NCI-H524 (cell line): ENCODE data around the gene ARHGEF6.
"Not testable (repeated sequence)": the region's sequence is repeated elsewhere in the genome, so short reads cannot be mapped to it uniquely, and the experiment has no call there.

Source experiments
- DNase-seq, 2 experiments: peaks; one replicate each; lab custom pipeline; 2025; lab: John Stamatoyannopoulos, UW

ARHGEF6 gene

DNA sequence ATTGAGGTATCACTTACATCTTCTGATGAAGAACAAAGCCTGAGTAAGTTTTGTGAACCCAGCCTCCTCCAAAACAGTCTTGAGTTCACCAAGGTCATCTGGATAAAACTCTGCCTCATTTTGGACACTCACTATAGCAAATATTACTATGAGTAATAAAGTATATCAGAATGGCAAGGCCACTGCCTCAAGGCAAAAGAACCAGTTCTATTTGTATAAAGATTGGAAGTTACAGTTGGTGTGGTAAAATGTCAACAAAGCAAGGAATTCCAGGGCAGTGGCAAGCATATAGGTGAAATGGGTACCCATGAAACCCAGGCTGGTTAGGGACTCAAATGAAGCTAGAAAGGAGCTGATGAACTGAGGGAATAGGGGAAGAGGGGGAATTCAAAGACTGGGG is 2.4 kb upstream of the ARHGEF6 start:
- no peak for DNase-seq

DNA sequence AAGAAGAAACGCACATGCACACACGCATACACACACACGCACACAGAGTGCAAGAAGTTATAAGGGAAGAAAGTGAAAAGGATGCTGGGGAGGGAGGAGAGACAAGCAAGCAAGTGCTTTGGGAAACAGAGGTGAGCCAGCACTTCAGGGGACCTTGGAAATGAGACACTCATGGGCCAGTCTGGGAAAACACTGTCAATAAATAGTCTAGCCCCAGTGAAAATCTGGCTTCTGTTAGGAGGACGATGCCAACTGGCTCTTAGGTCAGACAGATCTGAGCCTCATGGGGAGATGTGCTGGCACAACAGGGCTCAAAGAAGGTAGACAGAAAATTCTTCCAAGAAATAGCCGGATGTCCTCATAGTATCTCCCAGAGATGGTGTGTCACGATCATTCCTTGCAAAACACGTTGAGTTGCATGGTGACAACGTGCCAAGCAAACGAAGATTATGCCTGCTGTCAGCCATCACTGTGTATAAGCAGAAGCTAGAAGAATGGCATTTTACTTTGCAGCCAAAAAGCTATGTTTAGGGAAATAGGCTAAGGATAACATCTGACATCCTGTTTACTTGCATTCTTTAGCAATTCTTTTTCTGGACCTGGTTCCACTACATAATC is 557 bp upstream of the ARHGEF6 start:
- peak in 1 of 2 experiments; percentile 29 for DNase-seq

DNA sequence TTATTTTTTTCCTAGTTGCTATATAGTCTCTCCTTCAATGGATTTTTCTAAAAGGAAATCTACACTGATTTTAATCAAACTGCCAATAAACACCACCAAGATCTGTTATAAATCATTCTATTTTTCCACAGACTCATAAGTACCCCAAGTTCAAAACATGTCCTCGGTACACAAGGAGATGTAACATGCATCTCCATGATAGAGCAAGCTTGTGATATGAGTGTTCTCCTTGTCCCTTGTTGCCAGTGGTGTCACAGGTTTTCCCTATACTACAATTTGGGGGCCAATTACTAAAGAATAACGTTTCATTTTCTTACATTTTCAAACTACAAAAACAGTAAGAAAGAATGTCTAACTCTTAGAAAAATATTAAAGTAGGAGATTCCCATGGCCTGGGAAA is 491 bp downstream of the ARHGEF6 start:
- DNase-seq = no peak

DNA sequence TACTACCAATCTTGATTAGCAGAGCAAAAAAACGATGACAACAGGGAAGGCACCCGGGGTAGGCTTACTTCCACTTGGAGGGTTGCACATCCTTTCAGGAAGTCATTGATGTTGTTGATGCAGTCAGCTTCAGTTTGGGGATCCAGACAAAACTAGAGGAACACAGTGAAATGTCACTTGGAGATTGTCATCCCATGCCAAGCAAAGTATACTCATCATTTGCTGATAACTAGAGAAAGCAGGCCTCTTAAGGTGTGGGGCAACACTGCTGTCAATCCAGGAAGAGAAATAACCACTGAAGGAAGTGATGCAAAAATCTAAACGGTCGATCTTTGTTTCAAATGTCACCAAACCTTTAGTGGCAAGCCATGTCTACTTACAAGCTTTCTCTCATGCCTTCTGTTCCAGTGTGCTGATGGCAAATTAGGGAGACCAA is 1.4 kb downstream of the ARHGEF6 start:
- DNase-seq = no peak

DNA sequence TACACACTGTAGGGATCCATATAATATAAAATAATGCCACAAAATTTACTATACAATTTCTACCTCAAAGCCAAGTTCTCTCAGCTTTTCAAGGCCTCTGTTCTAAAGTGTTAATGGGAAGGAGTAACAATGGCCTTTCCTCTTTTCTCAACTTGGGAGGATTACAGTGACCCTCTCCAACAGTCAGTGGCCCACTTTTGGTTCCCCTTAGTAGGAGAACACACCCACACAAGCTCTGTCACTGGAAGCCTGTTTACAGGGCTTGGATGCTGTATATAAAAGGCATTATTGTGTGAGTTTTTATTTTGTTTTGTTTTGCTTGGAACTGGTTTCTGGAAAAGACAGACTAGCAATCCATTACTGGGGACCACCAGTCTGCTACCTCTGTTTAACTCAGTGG is 1.8 kb downstream of the ARHGEF6 start:
- no peak for DNase-seq

DNA sequence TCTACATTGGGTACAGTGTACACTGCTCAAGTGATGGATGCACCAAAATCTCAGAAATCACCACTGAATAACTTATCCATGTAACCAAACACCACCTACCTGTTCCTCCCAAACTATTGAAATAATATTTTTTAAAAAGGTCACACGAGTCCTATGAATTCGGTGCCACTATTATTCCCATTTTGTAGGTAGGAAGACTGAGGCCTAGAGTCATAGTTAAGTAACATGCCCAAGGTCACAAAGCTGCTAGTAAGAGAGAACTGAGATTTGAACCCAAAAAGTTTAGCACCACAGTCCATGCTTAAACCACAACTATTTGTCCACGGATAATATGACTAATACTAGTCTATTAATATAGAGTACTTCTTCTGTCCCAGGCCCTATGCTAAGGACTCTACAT is 2.7 kb downstream of the ARHGEF6 start:
- no peak for DNase-seq

DNA sequence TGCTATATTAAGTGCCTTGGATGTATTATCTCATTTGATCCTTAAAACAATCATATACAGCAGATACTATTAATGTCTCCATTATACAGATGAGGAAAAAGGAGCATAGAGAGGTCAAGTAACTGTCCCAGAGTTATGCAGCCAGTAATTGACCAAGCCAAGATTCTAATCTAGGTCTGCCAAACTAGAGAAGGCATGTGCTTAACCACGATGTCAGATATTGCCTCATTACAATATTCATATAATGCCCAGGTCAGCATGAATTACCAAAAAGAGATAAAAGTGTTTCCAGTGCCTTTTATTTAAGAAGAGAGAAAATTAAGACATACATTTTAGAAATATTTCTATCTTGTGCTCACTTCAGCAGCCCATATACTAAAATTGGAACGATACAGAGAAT is 7.1 kb downstream of the ARHGEF6 start:
- DNase-seq = no peak

DNA sequence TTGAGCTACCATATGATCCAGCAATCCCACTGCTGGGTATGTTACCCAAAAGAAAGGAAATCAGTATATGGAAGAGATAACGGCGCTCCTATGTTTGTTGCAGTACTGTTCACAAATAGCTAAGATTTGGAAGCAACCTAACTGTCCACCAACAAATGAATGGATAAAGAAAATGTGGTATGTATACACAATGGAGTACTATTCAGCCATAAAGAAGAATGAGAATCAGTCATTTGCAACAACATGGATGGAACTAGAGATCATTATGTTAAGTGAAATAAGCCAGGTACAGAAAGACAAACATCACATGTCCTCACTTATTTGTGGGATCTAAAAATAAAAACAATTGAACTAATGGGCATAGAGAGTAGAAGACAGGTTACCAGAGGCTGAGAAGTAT is 8.9 kb downstream of the ARHGEF6 start:
- DNase-seq = not testable (repeated sequence)

DNA sequence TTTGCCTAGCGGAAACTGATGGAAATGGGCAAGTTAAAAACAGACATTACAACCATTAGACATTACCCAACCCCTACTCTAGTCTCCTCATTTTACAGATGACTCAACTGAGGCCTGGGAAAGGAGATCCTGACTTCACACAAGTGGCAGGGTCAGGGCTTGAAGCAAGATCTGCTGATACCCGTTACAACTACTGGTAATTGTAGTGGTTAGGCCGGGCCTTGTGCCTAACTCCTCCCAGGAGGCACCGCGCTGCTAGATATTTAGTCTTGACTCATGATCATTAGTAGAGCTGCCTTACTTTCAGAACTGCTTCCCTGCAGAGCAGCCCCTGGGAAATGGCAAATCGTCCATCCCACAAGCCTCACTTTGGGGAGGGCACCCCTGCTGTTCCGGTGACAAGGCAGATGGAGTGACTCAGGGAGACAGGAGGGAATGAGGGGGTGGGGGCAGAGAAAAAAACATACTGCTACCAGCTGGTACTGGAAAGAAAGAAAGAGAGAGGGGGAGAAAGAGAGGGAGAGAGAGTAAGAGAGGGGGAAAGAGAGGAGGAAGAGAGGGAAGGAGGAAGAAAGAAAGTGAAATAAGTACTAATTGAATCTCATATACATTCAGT is 12.2 kb downstream of the ARHGEF6 start:
- peak; percentile 90 to 93 for DNase-seq

DNA sequence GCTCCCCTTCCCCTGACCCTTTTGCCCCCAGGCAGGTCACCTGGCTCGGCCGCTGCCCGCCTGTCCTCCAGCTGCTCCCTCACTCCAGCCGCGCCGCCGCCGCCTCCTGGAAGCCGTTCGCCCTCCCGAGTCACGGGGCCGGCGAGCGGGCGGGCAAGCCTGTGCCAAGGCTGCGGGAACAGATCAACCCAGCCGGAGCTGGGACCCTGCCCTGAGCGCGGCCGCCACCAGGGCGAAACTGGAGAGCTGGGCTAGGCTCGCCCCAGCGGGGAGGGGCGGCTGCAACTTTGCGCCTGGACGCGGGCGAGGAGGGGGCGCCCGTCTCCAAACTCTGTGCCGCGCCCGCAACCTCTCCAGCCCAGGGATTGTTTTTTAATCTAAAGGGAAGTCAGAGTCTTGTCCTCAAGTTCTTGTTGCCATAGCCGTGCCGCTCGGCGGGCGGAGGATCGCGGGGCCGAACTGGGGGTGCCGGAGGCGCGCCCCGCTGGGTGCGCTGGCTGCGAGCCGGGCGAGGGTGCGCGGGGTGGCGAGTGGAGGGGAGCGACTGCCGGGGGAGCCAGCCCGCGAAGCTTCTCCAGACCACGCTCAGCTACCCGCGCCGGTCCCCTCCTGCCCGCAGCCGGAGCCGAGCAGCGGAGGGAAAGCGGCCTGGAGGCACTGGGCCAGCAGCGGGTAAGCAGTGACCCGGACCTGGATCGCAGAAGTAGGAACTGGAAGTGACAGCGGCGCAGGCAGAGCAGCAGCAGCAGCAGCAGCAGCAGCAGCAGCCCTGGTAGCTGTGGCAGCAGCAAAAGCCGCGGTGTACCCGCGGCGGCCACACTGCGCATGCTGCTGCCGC is 13.4 kb downstream of the ARHGEF6 start:
- peak; percentile 60 to 75 for DNase-seq

DNA sequence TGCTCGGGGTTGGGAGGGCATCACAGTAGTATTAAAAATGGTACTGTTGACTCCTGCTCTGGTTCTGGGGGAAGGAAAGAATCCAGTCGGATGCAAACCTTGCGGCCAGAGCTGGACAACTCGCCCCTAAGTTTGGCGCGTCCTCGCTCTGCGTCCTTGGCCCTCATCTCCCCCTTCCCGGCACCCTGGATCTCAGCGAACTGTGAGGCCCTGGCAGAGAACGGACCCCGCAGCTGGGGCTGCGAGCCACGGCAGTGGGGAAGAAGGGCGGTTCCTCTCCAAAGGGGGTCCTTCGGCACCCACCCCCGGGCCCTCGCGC is 14.0 kb downstream of the ARHGEF6 start:
- no peak for DNase-seq

DNA sequence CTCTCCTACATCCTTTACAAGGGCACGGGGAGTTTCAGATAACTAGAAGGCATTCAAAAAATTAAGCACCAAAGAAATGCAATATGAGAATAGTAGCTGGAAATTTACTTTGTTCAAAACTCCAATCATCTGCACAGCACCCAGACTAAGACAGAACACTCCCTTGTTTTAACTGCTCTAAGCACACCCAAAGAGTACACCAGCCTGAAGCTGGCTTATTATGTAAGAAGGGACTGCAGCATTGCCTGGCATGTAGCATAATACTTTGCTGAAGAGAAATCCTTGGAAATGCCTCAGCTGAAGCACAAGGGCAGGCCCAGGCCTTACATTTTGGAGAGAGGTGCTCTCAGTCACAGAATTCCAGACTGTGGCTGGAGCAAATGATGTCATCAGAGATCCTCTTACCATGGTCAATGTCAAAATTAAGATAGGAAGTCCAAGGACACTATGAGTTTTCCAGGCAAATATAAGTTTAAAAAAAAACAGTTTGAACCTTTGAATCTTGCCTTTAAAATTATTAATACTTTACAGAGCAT is 14.8 kb downstream of the ARHGEF6 start:
- peak in 1 of 2 experiments; percentile 5 for DNase-seq

DNA sequence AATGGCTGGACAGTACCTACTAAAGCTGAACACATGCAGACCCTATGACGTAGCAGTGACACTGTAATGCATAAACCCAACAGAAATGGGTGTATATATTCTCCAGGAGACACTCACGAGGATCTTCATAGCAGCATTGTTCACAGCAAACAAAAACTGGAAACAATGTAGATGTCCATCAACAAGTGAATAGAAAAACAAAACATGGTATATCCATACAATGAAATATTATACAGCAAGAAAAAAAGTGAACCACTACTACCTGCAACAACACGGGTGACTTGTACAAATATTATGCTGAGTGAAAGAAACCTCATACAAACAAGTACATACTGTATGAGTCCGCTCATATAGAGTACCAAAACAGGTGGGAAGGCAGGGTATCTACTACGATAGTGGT is 16.5 kb downstream of the ARHGEF6 start:
- DNase-seq = no peak

DNA sequence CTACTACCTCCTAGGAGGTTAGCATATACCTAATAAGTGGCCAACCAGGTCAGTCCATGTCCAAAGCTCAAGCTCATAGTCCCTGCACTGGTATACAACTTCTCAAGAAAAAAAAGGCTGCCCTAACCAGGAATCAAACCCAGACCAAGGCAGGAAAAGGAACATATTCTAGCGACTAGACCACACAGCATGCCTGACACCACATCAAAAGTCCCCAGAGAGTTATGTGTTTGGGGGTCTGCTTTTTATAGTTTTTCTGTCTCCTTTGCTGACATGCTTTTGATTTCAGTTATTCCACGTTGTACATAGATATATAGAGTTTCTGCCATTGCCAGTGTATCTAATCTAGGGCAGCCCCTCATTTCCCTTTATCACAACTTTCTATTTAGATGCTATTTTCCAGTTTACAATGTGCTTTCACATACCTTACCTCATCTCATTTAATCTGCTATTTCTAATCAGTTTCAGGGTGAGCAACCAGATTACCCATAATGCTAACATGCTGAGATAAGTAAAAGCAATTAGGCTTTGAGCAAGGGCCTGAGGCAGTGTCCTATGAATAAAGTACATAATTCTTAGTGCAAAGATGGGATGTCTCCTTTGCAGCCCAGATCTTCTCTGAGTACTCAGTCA is 17.8 kb downstream of the ARHGEF6 start:
- DNase-seq = peak in 1 of 2 experiments; percentile 1

DNA sequence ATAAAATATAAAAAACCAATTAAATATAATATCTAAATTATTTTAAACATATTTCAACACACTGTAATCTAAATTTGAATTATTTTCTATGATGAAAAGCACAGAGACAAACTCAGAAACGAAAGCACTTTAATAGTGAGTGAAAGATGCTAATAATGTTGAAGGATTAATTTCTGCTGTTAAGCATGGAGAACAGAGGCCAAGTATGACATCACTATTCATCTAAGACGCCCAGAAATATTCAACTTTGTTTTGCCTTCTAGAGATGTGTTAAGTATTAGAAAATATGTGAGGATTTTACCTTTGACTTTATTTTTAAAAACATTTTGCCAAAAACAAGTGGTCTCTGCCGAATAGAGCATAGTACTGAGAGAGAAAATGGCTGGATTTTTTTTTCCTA is 19.3 kb downstream of the ARHGEF6 start:
- DNase-seq = no peak

DNA sequence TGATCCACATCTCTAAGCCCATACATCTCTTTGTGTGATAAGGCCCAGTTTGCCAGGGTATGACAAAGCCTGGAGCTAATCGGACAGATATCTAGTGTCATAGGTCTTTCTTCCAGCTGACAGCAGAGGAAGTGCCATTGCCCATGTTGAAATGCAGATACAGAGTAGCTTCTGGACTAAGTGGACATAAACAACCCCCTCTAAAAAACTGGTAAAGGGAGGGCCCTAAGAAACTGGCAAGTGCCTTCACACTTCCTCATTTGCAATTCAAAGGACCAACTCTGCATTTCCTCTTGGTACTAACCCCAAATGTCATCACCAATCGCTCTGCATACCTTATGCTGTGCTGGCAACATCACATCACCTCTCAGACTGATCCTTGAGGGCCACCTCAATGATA is 20.8 kb downstream of the ARHGEF6 start:
- DNase-seq = no peak

DNA sequence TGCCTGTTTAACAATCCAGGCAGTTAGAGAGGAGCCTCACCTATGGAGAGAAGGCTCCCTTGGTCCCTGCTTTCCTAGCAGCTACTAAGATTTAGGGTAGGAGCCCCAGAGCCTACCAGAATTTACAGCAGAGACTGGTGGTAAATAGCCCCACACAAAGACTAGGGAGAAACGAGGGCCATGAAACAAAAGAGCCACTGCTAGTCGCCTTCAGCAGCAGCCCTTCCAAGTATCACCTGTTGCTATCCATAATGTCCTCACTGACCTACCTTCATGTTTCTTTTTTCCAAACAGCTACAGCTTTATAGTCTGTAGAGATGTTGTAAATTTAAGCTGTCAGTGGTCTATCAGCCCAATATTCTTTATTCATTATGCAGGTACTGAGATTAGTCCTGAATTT is 25.3 kb downstream of the ARHGEF6 start:
- no peak for DNase-seq

DNA sequence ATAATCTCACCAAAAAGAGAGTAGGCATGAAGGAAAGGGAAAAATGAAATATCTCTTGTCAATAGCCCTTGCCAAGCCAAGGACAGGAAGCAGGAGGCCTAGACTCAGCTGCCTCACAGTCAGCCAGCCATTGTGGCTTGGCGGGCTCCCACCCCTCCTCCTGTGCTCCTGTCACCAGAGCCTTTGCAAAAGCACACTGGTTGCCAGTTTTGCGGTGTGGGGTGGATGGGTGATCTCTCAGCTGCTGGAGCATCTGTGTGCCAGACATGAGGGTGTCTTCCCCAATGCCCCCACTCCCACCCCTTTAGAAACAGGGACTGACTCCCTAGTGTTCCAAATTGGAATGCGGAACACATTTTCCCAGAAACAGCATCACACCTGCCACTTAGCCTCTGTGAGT is 26.1 kb downstream of the ARHGEF6 start:
- DNase-seq = no peak

DNA sequence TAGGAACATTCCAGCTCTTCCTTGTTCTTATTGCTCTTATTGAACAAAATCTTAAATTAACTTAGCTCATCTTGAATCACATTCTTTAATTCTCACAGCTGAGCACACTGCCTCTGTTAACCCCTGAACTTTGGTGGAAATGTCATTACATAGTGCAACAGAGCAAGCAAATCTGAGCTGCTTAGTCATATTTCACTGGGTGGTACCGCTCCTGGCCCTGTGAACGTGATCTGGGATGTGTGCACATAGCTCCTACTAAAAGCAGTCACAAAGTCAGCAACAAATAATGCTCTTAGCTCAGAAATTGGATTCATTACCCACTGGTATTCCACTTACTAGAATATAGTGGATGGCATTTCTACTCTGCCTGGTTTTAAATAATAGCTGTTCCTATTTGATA is 27.9 kb downstream of the ARHGEF6 start:
- DNase-seq = no peak

DNA sequence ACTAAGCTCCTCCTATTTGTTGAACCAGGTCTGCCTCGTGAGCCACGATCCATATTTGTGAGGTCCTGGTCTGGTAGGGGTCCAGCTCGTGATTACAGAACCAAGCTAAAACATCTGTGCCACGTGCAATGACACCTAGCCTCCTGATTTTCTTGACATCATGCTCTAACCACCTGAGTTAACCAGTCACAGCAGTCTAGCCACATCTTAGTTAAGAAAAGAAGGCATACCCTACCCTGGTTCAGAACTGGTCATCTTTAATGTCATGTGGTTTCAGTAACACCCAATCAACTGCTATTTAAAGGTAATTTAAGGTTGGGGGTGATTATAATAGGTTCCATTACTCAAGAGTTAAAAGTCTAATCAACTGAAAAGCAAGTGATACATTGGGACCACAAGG is 28.4 kb downstream of the ARHGEF6 start:
- DNase-seq = no peak

DNA sequence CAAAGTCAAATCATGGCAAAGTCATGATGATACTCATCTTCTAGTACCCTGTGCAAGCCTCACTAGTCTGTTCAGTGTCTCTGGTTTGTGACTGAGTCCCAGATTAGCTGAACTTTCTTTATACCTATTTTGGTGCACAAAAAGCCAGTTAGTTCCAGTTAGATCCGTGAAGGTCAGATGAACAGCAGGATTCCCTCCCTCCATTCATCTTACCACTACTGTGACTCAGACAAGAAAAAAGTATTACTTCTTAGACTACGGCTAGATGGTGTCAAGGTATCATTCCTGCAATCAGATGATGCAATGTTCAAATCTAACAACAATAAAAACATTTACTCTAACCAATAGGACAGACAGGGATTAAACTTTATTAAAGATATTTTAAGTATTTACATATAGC is 30.4 kb downstream of the ARHGEF6 start:
- DNase-seq = no peak
